Neural progenitor cell (in vitro differentiated cells): ENCODE measurements around the gene EPB41L4A.

Experiments
- EZH2 ChIP-seq: fragments of 200-600 bp; sonication (generic); IDR thresholded peaks from 2 replicates; pipeline ENCODE4 v1.6.1; 2017; ENCODE audit warnings: antibody characterized with exemption, mild to moderate bottlenecking, moderate library complexity
- EZH2phosphoT487 ChIP-seq: fragments of 200-600 bp; sonication (generic); IDR thresholded peaks from 2 replicates; pipeline ENCODE4 v1.6.1; 2017; ENCODE audit warnings: antibody characterized with exemption
- TF ChIP-seq, protein P1 (sequence below): fragments of 200-600 bp; sonication (generic); IDR thresholded peaks from 2 replicates; pipeline ENCODE4 v1.5.1; 2017; ENCODE audit warnings: antibody characterized with exemption, mild to moderate bottlenecking

DNA sequence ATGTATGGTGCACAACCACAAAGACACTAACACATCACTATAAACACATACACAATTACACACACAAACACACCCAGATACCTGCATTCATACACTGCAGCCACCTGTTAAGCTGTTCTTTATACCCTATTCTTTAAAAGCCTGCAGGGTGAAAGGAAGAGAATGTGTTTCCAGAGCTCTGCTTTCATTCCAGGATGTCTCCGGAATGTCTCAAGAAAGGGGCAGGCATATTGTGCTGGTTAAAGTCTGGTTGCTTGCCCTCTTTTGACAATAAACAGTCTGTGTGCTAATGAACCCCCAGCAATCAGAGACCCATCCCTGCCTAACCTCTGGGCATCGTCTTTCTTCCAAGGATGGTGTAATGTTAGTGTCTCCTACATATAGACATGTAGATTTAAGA lies 181.6 kb downstream of the EPB41L4A start:
- TF ChIP-seq, protein P1, sequence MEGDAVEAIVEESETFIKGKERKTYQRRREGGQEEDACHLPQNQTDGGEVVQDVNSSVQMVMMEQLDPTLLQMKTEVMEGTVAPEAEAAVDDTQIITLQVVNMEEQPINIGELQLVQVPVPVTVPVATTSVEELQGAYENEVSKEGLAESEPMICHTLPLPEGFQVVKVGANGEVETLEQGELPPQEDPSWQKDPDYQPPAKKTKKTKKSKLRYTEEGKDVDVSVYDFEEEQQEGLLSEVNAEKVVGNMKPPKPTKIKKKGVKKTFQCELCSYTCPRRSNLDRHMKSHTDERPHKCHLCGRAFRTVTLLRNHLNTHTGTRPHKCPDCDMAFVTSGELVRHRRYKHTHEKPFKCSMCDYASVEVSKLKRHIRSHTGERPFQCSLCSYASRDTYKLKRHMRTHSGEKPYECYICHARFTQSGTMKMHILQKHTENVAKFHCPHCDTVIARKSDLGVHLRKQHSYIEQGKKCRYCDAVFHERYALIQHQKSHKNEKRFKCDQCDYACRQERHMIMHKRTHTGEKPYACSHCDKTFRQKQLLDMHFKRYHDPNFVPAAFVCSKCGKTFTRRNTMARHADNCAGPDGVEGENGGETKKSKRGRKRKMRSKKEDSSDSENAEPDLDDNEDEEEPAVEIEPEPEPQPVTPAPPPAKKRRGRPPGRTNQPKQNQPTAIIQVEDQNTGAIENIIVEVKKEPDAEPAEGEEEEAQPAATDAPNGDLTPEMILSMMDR, result no peak
- TF ChIP-seq EZH2phosphoT487 (no peak), EZH2 (no peak)
